GM12891 (cell line): Measurements from ENCODE around the gene DQX1.

ENCODE experiments used
- POLR2A ChIP-seq: IDR thresholded peaks from 2 replicates; pipeline ENCODE4 v1.6.1; 2011; ENCODE audit warnings: low read depth, low read length, control low read depth
- POLR2AphosphoS5 ChIP-seq: IDR thresholded peaks from 2 replicates; pipeline ENCODE4 v1.6.1; 2011; ENCODE audit warnings: low read depth, low read length, control low read depth
- POU2F2 ChIP-seq: IDR thresholded peaks from 2 replicates; pipeline ENCODE4 v1.6.1; 2011; ENCODE audit warnings: low read depth, mild to moderate bottlenecking, control low read depth, low read length, moderate library complexity

GRCh38 chr2:74551530-74551929, 25.5 kb upstream of the DQX1 start:
- TF ChIP-seq POLR2AphosphoS5, result no peak
- TF ChIP-seq POLR2A, result no peak
- no peak for TF ChIP-seq POU2F2
